Gastrocnemius medialis (tissue), 4 donors: ENCODE data around the gene SLC39A11. TPM values are rescaled to one million over a fixed set of nuclear protein-coding genes. Genes with fewer than 3 reads are reported as not detected.

Experiments
- ATAC-seq, 2 donors: fragments of 150-250 bp; one replicate each; pipeline ENCODE4 v1.9.1; 2016
- DNase-seq, 2 donors: peaks; one replicate each; pipeline ENCODE4 v3.0.0-alpha.2; 2019
- H3K27ac ChIP-seq, 4 donors: fragments of 200-600 bp; sonication (generic); 1 replicate in 1 of 4; 2 replicates in 3 of 4; pipeline ENCODE4 v1.5.1; 2016 to 2018; ENCODE audit warnings: mild to moderate bottlenecking in 2 of 4, moderate library complexity in 1 of 4
- H3K27me3 ChIP-seq, 3 donors: fragments of 200-600 bp; sonication (generic) in 2 of 3; 1 replicate in 1 of 3; 2 replicates in 2 of 3; pipeline versions ENCODE4 v1.5.1 to v1.6.0; 2016 to 2019; ENCODE audit warnings: mild to moderate bottlenecking in 1 of 3, moderate library complexity in 1 of 3
- H3K36me3 ChIP-seq, 2 donors: fragments of 200-600 bp; sonication (generic) in 1 of 2; one replicate each; pipeline ENCODE4 v1.5.1; 2017 to 2018
- H3K4me1 ChIP-seq, 2 donors: fragments of 200-600 bp; sonication (generic) in 1 of 2; one replicate each; pipeline ENCODE4 v1.5.1; 2016 to 2017; ENCODE audit warnings: mild to moderate bottlenecking in 2 of 2
- H3K4me3 ChIP-seq, 4 donors: fragments of 200-600 bp; sonication (generic) in 3 of 4; 1 replicate in 1 of 4; 2 replicates in 3 of 4; pipeline ENCODE4 v1.5.1; 2016 to 2019; ENCODE audit warnings: mild to moderate bottlenecking in 2 of 4
- H3K9me3 ChIP-seq, 3 donors: fragments of 200-600 bp; sonication (generic) in 2 of 3; 1 replicate in 1 of 3; 2 replicates in 2 of 3; pipeline ENCODE4 v1.5.1; 2016 to 2019
- CTCF ChIP-seq, 5 experiments: fragments of 450-650 bp in 3 of 5; fragments of 200-600 bp in 2 of 5; sonication (generic) in 2 of 5; IDR thresholded peaks in 4 of 5; conservative IDR thresholded peaks in 1 of 5; 1 replicate in 4 of 5; 2 replicates in 1 of 5; pipeline ENCODE4 v1.5.1; 2016 to 2019; ENCODE audit warnings: antibody characterized with exemption in 5 of 5, mild to moderate bottlenecking in 3 of 5, moderate library complexity in 3 of 5
- POLR2A ChIP-seq, 2 donors: fragments of 450-650 bp; IDR thresholded peaks; one replicate each; pipeline ENCODE4 v1.6.1; 2017; ENCODE audit warnings: antibody characterized with exemption in 2 of 2, mild to moderate bottlenecking in 2 of 2, moderate library complexity in 2 of 2
- in situ Hi-C, 4 donors: fragments of 200-750 bp; cut with MboI; loops; one replicate each; pipeline versions ENCODE4 v1.15.0 to v1.8.0; 2017; ENCODE audit warnings: low sequenced_read_pairs in 4 of 4
- intact Hi-C: fragments of 100-400 bp; cut with DNase I; formaldehyde crosslinking; loops from one replicate; pipeline ENCODE4 v1.15.1; 2023; ENCODE audit warnings: low total_unique reads
- total RNA-seq, 4 donors: library from RNA; depleted of rRNA; stranded (reverse); fragments of >200 nt; gene quantifications; one replicate each; pipeline versions ENCODE4 v1.1.0 to v1.2.3, GENCODE V29; 2016

The SLC39A11 gene
- total RNA-seq, 4 donors from 2014 or later: 7.6 to 28.4 (median 10.7) TPM

GRCh38 chr17:72732893-72733618 lies 359.4 kb downstream of the SLC39A11 start:
- ATAC-seq (no peak), DNase-seq (no peak)
- no peaks in the 10 kb centered on the region for H3K36me3 ChIP-seq
- H3K4me3 ChIP-seq: no peak overlapping the region
- no peaks in the 10 kb centered on the region for H3K4me1 ChIP-seq
- in situ Hi-C loops: loop anchor here in 3 of 4 donors (25.0 kb wide), 2 partner anchors 429 to 629 kb away; partner anchors contain the start of gene SSTR2 (in 3 of the 3)
- no peak for TF ChIP-seq CTCF (IDR thresholded peaks at IDR 0.05 in 4 of 5, conservative IDR thresholded peaks at IDR 0.05 in 1 of 5)
- no peak for TF ChIP-seq POLR2A (IDR thresholded peaks at IDR 0.05)
- no peak overlapping the region for H3K27ac ChIP-seq
- no peaks in the 10 kb centered on the region for H3K27me3 ChIP-seq
- H3K9me3 ChIP-seq: no peaks in the 10 kb centered on the region
- intact Hi-C loops: no loop called here

GRCh38 chr17:72730077-72730476 lies 362.4 kb downstream of the SLC39A11 start:
- Histone ChIP-seq H3K4me3 (no peak overlapping the region), H3K27ac (no peak overlapping the region), H3K27me3 (no peaks in the 10 kb centered on the region), H3K9me3 (no peaks in the 10 kb centered on the region), H3K4me1 (no peaks in the 10 kb centered on the region), H3K36me3 (no peaks in the 10 kb centered on the region)
- in situ Hi-C loops: loop anchor here in 3 of 4 donors (25.0 kb wide), 2 partner anchors 432 to 632 kb away; partner anchors contain the start of gene SSTR2 (in 3 of the 3)
- DNase-seq (no peak), ATAC-seq (no peak)
- TF ChIP-seq CTCF (IDR thresholded peaks at IDR 0.05 in 4 of 5, conservative IDR thresholded peaks at IDR 0.05 in 1 of 5) (no peak), POLR2A (IDR thresholded peaks at IDR 0.05) (no peak)
- intact Hi-C loops: no loop called here

- in situ Hi-C loops: loop anchor here (5.0 to 25.0 kb wide), 3 partner anchors 430 to 635 kb away; partner anchors contain the start of gene SSTR2 (in 3 of the 4)
- no peaks in the 10 kb centered on the region for H3K4me1 ChIP-seq
- no peak overlapping the region for H3K27ac ChIP-seq
- no peak for TF ChIP-seq CTCF (IDR thresholded peaks at IDR 0.05 in 4 of 5, conservative IDR thresholded peaks at IDR 0.05 in 1 of 5)
- no peak for TF ChIP-seq POLR2A (IDR thresholded peaks at IDR 0.05)
- DNase-seq (no peak), ATAC-seq (no peak)
- no peaks in the 10 kb centered on the region for H3K36me3 ChIP-seq
- intact Hi-C loops: loop anchor here (5.0 kb wide), 1 partner anchor 645 kb away; no protein-coding TSS in a partner anchor
- H3K4me3 ChIP-seq: no peak overlapping the region
- H3K27me3 ChIP-seq: no peaks in the 10 kb centered on the region
- no peaks in the 10 kb centered on the region for H3K9me3 ChIP-seq
These were observed 365.6 kb downstream of the SLC39A11 start for GRCh38 chr17:72726936-72727335.

GRCh38 chr17:72725433-72726068 lies 366.9 kb downstream of the SLC39A11 start:
- Histone ChIP-seq H3K27me3 (no peaks in the 10 kb centered on the region), H3K4me3 (no peak overlapping the region), H3K4me1 (no peaks in the 10 kb centered on the region), H3K9me3 (no peaks in the 10 kb centered on the region), H3K27ac (no peak overlapping the region), H3K36me3 (no peaks in the 10 kb centered on the region)
- intact Hi-C loops (loop anchor here (1.0 to 5.0 kb wide), 2 partner anchors 431 to 647 kb away; no protein-coding TSS in a partner anchor), in situ Hi-C loops (loop anchor here (5.0 to 25.0 kb wide), 3 partner anchors 432 to 637 kb away; partner anchors contain the start of gene SSTR2 (in 3 of the 4))
- peak; percentile 33 to 71 (median 55) for TF ChIP-seq CTCF (IDR thresholded peaks at IDR 0.05 in 4 of 5, conservative IDR thresholded peaks at IDR 0.05 in 1 of 5)
- TF ChIP-seq POLR2A (IDR thresholded peaks at IDR 0.05): no peak
- ATAC-seq (peak in 1 of 2 donors; percentile 30), DNase-seq (no peak)
